SH-SY5Y (cell line): ENCODE data around the gene ZNRF3.

Source experiments
- GATA2 ChIP-seq: IDR thresholded peaks from 2 replicates; pipeline ENCODE4 v1.6.1; 2011; ENCODE audit warnings: mild to moderate bottlenecking, low read depth, low read length
- GATA3 ChIP-seq: IDR thresholded peaks from 2 replicates; pipeline ENCODE4 v1.6.1; 2011; ENCODE audit warnings: low read depth, mild to moderate bottlenecking, low read length, moderate library complexity

GRCh38 chr22:28967163-28967665 is 83.8 kb downstream of the ZNRF3 start:
- TF ChIP-seq GATA2 (no peak), GATA3 (no peak)
